ENCODE results near the gene VPS18.

The VPS18 gene

DNA sequence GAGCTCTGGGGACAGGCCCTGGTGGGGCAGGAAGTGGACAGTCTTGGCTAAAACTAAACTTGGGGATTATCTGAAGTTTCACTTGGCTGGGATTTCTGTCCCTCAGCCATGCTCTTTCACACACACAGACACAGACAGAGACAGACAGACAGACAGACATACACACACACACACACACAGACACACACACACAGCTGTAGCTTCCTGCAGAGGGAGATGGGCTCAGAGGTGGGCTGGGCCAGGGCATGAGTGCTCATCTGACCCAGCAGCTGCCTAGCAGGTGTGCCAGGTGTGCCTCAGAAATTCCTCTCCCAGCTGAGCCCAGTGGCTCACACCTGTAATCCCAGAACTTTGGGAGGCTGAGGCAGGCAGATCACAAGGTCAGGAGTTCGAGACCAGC is 23.5 kb upstream of the VPS18 start:
- no peak overlapping the region for H3K4me3 ChIP-seq (ENCODE audit: control insufficient read depth, low read depth, low read length)
- no peak for TF ChIP-seq CTCF (conservative IDR thresholded peaks at IDR 0.05; ENCODE audit: control insufficient read depth, insufficient read depth, low read depth, low read length)
- no peak for DNase-seq (ENCODE audit: low read depth)

DNA sequence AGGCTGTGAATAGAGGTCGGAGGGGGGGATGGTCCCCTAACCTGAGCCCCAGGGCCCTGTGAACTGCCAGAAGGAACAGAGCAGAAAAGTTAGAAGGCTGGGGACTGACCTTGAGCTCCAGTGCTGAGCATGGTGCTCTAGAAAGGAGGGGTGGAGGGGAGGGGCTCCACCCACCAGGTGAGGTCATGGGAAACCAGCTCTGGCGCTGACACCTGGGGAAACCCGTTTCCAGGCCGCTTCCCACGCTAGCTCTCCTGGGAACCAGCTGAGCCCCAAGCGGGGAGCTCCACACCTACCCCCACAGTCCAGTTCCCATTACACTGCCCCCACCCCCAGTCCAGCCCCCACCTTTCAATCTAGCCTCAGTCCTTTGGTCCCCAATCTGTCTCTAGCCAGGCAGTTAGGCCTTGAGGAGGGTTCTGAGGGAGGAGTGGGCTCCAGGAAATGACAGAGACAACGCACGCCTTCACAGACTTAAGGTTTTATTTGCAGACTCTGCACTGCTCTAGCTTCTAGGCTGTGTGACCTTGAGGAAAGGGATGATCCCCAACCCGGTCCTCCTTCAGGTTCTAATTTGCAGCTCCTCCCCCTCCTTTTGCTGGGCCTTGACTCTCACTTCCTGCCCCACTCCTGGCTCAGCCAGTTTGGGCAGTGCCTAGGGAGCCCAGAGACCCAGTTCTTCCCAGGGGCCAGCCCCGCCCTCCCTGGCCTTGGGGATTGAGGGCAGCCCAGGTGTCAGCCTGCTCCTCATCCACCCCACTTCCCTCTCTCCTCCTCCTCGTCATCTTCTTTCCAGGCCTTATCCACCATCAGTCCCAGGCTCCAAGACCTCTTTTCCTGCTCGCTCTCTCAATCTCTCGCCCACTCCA is 22.3 kb upstream of the VPS18 start:
- DNase-seq (ENCODE audit: low read depth): no peak
- H3K4me3 ChIP-seq (ENCODE audit: control insufficient read depth, low read depth, low read length): no peak overlapping the region
- TF ChIP-seq CTCF (conservative IDR thresholded peaks at IDR 0.05; ENCODE audit: control insufficient read depth, insufficient read depth, low read depth, low read length): no peak

- no peak overlapping the region for H3K4me3 ChIP-seq (ENCODE audit: control insufficient read depth, low read depth, low read length)
- no peak for TF ChIP-seq CTCF (conservative IDR thresholded peaks at IDR 0.05; ENCODE audit: control insufficient read depth, insufficient read depth, low read depth, low read length)
- no peak for DNase-seq (ENCODE audit: low read depth)
Observed at GRCh38 chr15:40872791-40873693, 21.2 kb upstream of the VPS18 start.

DNA sequence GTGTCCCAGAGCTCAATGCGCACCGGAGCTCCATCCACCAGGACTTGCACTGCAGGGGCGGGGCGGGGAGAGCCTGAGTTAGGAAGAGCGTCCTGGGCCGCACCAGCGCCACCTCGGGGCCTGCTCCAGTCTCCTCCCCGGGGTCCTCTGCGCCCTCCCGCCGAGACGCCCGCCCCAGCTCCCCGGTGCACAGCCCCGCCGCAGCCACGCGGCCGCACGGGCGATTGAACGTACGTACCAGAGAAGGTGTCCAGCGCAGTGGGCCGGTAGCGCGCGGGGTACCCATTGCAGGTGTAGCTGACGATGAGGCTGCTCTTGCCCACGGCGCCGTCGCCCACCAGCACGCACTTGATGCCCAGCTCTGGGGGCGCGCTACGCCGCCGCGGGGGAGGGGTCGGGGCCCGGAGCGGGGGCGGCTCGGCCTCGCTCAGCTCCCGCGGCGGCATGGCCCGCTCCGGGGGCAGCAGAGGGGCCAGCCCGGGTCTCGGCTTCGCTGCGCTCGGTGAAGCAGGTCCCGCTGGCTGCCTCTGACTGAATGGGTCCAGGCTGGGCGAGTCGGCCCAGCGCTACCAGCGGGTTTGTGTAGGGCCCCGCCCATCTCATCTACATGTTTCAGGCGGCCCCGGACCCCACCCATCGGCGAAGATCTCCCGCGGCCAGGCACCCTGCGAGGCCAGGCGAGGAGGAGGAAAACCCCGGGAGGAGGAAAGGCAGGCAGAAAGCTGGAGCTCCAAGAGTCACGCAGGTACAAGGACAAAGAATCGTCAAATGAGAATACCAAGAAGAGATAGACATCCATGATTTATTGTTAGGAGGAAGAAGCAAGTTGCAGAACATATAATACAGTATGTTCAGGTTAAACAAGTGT is 20.3 kb upstream of the VPS18 start, which contains the start of gene RHOV:
Gene RHOV, minus strand, starts transcription at position 541 of the 868 bp plus-strand sequence. Its CDS starts 95 bp downstream, at position 446.
- H3K4me3 ChIP-seq (ENCODE audit: control insufficient read depth, low read depth, low read length): peak within 1 kb of the TSS; percentile 26
- TF ChIP-seq CTCF (conservative IDR thresholded peaks at IDR 0.05; ENCODE audit: control insufficient read depth, insufficient read depth, low read depth, low read length): no peak
- no peak for DNase-seq (ENCODE audit: low read depth)

GRCh38 chr15:40875991-40876730 is 18.1 kb upstream of the VPS18 start:
- H3K4me3 ChIP-seq (ENCODE audit: control insufficient read depth, low read depth, low read length): no peak overlapping the region
- DNase-seq (ENCODE audit: low read depth): no peak
- no peak for TF ChIP-seq CTCF (conservative IDR thresholded peaks at IDR 0.05; ENCODE audit: control insufficient read depth, insufficient read depth, low read depth, low read length)
